Measurements from ENCODE around the gene ANKRD66.

- TF ChIP-seq GATA3 (IDR thresholded peaks at IDR 0.05; ENCODE audit: low read depth, low read length) (no peak), GATA2 (IDR thresholded peaks at IDR 0.05; ENCODE audit: low read depth, low read length) (no peak)
Observed at GRCh38 chr6:46781478-46782378, 35.0 kb downstream of the ANKRD66 start.
